Hippocampal formation (tissue), 2 donors: ENCODE measurements around the gene STK38.
"Not testable (repeated sequence)": the region's sequence is repeated elsewhere in the genome, so short reads cannot be mapped to it uniquely, and the experiment has no call there.

Source experiments
- DNase-seq, 2 donors: peaks; one replicate each; lab custom pipeline; 2025; lab: John Stamatoyannopoulos, UW

The STK38 gene

DNA sequence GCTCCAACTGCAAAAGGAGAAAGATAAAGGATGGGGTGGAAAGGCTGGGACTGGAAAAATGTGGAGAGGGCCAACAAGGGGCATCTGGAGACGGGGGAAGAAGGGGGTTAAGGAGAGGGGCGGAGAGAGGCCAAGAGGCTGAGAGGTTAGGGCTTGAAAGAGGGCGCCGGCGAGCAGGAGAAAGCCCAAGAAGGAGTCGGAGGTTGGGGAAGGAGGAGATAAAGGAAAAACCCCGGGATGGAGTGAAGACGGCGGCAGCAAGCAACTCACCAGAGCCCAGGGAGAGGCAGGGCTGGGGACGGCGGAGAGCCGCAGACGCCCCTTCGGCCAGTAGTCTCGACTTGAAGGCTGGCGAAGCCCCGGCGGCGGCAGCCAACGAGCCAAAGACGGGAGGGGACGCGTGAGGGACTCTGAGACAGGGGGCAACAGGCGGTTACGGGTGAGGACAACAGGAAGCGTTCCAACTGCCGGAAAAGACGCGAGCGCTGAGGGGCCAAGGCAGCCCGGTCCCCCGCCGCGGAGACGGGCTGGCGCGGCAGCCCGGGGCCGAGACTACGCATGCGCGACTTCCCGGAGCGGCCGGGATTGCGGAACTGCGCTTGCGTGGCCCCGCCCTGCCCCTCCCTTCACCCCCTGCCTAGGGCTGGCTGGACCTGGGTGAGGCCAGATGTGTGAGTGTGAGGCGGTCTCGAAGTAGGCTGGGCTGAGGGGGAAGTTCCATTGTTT, at the start of gene STK38:
STK38 (minus strand) TSS at position 560 of the 726 bp plus-strand sequence. CDS start 7,277 bp downstream, outside the sequence.
- peak; percentile 86 to 90 for DNase-seq

DNA sequence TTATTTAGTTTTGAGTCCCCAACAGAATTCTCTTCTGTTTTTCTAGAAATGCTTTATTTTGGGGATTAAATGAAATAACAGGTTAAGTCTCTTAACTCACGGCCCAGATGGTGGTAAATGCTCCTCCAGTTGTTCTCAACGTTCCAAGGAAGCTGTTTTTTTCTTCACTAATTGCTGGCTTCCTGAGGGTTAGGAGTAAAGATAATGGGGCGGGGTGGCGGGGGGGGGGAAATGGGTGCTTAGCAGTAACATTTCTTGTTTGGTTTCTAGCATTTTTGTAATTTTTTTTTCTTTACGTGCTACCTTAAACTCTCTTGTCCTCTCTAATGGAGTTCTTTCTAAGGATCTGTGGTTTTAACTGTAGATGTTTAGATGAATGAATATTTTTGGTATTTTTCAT, 49.1 kb upstream of the STK38 start:
- no peak for DNase-seq

DNA sequence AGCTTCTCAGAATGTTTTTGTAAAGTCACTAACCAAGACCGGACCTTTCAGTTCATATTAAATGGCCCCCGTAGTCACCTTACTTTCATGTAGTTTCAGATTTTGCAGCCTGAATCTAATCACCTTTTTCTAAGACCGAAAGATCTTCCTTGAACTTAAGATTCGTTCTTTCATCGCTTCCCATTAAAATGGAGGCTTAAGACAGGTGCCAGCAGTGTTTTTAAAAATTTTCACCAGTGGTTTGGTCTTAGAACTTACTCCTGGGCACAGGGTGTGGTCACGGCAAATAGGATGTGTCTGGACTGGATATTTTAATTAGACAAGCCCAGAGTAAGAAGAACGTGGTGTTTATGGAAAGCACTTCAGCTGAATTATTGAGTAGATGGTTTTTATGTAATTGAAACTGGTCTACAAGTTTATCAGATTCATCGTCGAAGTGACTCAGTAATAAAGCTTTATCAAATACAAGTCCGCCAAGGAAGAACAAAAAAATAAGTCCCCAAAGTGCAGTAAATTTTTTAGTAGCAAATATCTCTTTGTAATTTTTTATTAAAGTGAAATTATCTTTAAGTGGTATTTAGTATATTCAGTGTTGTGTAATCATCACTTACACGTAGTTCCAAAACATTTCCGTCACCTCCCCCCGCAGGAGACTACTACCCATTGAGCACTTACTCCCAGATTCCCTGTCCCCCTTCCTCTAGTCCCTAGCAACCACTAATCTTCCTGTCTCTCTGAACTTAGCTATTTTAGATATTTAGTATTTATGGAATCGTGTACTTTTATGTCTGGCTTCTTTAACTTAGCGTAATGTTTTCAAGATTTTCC, 47.8 kb upstream of the STK38 start:
- peak in 1 of 2 donors; percentile 49 for DNase-seq

DNA sequence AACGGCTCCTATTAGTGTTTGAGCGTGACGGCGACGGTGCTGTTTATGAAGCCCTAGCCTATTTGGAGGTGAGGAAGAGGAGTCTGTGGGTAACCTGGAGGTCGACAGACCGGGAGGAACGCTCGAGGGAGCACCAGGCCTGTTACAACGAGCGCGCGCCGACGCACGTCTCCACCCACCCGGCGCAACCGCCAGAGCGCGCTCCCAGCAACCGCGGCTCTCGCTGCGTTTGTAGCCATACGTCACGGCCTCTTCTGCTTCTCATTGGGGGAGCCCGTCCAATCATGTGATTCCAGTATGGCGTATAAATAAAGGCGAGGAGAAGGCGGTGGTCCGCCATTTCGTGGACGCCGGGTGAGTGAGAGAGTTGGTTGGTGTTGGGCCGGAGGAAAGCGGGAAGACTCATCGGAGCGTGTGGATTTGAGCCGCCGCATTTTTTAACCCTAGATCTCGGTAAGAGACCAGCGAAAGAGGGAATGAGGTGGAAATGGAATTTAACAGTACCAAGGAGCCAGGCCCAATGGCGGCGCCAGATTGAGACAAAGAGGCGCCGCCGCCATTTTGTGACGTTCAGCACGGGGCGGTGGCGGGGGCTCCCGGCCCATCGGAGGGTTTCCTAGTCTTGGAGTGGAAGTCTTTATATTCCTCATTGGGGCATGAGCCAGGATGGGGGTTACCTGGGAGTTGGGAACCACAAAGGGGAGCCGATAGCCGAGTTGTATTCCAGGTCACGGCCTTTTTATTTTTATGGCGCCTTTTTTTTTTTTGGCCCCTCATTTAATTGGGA, 46.9 kb upstream of the STK38 start, which contains the start of gene SRSF3:
SRSF3 (plus strand) TSS at position 334 of the 787 bp plus-strand sequence. CDS start 2,401 bp downstream, outside the sequence.
- peak; percentile 96 to 99 for DNase-seq

DNA sequence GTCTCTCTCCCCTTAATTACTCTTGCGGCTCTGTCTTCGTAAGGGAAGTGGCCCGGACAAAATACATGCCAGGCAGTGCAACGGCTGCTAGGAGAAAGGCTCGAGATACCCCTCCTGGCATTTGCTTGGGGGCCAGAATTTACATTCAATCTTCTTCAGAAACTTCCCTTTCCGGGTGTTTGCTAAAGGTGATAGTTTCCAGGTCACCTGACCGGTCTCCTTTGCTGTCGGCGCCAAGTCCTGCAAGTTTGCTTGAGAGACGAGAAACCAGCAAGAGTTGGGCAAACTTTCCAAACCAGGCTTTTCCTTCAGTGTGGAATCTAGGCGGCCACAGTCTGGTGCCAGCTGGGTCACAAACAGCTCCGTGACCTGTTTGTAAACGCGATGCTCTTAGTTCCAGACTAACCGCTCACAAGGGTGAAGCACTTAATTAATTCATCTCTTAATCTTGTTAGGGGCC, 46.3 kb upstream of the STK38 start:
- peak in 1 of 2 donors; percentile 68 for DNase-seq

DNA sequence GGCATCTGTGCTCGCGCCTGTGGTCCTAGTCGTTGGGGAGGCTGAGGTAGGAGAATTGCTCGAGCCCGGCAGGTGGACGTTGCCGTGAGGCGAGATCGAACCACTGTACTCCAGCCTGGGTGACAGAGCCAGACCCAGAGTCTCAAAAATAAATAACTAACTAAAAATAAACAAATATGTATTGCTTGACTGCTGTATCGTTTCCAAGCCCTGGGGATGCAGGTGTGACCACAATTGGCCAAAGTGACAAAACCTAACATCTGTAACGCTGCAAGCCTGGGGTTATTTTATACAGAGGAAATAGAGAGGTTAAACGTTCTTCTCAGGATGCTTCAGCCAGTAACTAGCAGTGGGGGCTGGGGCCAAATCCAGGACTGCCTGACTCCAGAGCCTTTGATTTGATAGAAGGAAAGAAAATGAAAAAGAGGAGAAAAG, 45.0 kb upstream of the STK38 start:
- DNase-seq = no peak

DNA sequence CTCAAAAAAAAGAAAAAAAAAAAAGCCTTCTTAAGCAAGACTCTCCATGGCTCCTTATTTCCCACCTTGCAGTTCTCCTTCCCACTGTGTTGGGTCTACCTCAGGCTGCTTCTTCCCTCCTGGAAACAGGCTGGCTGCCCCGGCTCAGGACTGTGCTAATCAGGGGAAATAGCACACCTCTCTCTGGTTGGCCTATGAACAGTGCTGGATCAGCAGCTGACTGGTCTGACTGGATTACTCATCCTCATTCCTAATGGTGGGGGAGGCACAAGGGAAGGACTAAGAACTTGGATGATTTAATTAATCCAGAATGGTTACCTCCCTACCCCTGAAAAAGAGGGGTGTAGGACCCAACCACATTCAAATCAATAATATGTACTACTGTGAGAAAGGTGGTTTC, 43.0 kb upstream of the STK38 start:
- DNase-seq = no peak

DNA sequence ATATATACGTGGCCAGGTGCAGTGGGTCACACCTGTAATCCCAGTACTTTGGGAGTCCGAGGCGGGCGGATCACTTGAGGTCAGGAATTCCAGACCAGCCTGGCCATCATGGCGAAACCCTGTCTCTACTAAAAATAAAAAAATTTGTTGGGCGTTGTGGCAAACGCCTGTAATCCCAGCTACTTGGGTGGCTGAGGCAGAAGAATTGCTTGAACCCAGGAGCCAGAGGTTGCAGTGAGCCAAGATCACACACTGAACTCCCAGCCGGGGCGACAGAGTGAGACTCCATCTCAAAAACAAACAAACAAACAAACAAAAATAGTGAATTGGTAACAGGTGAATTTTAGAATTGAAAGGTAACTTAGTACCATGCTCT, 41.7 kb upstream of the STK38 start:
- not testable (repeated sequence) for DNase-seq

DNA sequence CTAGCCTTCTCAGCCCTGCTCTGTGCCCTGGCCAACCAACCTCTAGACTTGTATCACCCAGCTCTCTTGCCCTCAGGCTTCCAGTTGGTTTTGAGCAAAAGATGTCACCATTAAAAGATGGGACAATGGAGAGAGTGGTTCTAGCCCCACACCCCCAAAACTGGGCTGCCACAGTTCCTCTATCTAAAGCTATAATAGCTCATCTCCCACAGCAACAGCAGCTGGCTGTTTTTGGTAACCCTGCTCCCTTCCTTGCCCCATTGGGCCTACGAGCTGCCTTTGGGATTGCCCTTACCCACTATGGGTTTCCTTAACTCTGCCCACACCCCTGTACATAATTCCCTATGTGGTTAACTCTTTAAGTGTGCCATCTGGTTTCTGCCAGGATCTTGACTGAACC, 39.3 kb upstream of the STK38 start:
- no peak for DNase-seq

DNA sequence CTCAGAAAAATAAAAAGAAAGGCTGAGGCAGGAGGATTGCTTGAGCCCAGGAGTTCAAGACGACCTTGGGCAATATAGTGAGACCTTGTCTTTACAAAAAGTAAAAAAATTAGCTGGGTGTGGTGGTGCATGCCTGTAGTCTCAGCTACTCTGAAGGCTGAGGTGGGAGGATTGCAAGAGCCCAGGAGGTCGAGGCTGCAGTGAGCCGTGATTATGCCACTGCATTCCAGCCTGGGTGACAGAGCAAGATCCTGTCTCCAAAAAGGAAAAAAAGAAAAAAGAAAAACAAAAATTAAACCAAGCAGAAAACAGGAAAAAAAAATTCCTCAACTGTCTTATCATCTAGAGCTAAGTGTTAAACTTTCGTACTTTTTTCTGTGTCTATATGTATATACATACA, 34.4 kb upstream of the STK38 start:
- no peak for DNase-seq

DNA sequence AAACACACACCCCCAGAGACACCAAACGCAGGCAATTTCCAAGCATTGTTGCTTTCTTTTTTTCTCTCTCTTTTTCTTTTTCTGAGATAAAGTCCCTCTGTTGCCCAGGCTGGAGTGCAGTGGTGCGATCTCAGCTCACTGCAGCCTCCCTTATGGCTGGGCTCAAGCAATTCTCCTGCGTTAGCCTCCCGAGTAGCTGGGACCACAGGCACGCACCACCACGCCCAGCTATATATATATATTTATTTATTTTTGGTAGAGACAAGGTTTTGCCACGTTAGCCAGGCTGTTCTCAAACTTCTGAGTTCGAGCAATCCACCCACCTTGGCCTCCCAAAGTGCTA, 32.9 kb upstream of the STK38 start:
- no peak for DNase-seq

DNA sequence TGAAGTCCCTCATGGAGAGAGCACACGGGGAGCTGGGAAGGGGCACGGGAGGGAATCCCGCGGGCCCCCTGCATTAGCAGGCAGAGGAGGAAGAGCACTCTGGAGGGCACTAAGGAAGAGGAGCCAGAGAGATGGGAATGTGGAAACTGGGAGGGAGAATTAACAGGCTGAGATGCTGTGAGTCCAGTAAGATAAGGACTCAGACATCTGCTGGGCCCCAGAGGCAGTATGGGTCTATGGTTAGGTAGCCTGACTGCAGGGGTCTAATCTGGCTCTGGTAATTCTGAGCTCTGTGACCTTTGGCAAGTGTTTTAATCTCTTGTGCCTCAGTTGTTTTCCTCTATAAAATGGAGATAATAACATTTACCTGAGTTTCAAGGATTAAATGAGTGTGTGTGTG, 31.2 kb upstream of the STK38 start:
- no peak for DNase-seq

DNA sequence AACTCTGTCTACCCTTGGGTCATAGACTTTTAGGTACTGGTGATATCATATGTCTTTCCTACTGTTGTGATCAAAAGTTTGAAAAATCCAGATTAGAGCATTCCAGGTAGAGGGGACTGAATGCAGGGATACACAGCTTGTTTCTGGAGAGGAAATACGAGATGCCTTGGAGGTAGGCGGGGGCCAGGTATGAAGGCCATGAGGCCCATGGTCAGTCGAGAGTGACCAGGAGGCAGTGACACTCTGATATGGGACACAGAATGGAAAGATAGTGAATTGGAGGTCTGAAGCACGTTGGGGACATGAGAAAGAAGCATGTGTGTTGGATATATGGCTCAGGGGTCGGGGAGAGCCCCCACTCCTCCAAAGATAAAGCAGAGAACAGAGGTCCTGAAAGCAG, 30.8 kb upstream of the STK38 start:
- DNase-seq = no peak

DNA sequence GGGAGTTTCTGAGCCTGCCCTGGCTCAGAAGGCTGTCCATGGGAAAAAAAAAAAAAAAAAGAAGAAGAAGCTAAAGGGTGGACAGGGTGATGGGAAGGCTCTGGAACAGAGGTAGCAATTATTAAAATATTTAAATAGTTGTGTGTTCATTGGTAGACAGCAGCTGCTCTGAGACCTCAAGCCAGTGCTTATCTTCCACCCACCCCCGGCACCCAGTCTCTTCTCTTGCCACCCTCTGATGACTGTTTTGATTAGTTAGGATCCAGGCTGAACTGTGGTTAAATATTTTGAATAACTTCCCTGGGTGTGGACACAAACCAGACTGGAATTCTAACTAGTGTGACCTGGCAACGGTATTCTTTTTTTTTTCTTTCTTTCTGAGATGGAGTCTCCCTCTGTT, 30.0 kb upstream of the STK38 start:
- no peak for DNase-seq

DNA sequence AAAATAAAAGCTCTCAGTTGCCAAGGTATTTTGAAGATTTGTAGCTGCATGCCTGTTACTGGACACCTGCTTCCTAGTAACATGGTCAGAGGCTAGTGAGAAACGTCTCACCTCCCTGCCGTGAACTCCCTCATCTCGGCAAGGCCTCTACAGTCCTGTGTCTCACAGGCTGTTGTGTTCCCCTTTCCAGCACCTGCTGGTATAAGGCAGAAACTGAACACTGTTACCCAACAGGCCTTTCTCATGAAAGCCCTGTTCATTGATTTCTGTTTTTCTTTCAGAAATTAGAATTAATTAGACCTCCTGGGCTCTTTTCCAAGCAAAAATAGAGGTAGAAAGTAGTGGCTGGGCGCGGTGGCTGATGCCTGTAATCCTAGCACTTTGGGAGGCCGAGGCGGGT, 29.3 kb upstream of the STK38 start:
- no peak for DNase-seq

DNA sequence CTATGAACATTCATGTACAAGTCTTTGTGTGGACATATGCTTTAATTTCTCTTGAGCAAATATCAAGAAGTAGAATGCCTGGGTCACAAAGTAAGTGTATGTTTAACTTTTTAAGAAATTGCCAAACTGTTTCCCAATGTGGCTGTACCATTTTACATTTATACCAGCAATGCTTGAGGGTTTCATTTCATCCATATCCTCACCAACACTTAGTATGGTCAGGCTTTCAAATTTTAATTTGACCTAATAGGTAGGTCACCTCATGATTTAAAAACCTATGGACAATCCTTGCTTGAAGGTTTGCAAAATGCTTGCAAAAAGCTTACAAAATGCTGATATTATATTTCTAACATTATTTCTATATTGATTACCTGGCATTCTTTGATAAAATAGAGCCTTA, 27.4 kb upstream of the STK38 start:
- no peak for DNase-seq

DNA sequence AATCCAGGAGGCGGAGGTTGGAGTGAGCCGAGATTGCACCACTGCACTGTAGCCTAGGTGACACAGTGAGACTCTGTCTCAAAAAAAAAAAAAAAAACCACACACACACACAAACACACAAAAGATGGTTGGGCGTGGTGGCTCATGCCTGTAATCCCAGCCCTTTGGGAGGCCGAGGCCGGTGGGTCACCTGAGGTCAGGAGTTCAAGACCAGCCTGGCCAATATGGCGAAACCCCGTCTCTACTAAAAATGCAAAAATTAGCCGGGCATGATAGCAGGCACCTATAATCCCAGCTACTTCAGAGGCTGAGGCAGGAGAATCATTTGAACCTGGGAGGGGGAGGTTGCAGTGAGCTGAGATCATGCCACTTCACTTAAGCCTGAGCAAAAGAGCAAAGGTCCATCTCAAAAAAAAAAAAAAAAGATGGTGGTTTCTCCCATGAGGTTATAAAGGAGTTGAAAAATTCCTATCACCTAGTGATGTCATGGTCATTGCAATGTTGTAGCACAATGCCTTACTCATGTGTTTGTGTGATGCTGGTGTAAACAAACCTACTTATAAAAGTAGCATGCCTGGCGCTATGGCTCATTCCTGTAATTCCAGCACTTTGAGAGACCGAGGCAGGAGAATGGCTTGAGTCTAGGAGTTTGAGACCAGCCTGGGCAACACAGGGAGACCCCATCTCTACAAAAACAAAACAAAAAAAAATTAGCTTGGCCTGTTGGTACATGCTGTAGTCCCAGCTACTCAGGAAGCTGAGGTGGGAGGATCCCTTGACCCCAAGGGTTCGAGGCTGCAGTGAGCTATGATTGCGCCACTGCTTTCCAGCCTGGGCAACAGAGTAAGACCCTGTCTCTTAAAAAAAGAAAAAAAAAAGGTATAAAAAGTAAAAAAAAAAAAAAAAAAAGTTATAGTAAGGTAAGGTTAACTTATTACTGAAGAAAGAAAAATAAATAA, 25.4 kb upstream of the STK38 start:
- DNase-seq = not testable (repeated sequence)

DNA sequence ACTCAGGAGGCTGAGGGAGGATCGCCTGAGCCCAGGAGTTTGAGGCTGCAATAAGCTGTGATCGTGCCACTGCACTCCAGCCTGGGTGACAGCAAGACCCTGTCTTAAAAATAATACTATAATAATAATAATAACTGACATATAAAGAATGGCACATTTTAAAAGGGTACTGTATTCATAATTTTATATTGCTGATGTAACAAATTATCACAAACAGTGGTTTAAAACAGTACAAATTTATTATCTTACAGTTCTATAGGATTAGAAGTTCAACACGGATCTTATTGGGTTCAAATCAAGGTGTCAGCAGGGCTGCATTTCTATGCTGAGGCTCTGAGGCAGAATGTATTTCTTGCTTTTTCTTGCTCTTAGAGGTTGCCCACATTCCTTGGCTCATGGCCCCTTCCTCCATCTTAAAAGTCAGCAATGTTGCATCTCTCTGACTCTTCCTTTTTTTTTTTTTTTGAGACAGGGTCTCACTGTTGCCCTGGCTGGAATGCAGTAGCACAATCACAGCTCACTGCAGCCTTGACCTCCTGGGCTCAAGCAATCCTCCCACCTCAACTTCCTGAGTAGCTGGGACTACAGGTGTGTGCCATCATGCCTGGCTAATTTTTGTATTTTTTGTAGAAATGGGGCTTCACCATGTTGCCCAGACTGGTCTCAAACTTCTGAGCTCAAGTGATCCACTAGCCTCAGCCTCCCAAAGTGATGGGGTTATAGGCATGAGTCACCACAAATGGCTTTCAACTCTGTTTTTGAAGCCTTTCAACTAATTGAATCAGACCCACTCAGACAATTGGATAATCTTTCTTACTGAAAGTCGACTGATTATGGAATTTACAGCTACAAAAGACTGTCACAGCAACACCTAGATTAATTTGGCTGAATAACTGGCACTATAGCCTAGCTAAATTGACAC, 24.1 kb upstream of the STK38 start:
- no peak for DNase-seq

DNA sequence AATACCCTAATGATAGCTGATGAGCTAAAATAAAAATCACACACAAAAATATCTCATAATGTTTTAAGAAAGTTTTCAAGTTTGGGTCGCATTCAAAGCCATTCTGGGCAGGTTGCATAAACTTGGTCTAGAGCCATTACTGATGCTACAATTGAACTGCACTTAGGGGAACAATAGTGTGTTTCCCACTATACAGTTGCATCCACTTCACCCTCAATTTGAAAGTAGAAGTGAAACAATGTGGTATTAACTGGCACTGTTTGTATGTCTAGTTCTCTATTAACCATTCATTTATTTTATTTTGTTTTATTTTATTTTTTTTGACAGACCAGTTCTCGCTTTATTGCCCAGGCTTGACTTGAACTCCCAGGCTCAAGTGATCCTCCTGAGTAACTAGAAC, 23.0 kb upstream of the STK38 start:
- no peak for DNase-seq

DNA sequence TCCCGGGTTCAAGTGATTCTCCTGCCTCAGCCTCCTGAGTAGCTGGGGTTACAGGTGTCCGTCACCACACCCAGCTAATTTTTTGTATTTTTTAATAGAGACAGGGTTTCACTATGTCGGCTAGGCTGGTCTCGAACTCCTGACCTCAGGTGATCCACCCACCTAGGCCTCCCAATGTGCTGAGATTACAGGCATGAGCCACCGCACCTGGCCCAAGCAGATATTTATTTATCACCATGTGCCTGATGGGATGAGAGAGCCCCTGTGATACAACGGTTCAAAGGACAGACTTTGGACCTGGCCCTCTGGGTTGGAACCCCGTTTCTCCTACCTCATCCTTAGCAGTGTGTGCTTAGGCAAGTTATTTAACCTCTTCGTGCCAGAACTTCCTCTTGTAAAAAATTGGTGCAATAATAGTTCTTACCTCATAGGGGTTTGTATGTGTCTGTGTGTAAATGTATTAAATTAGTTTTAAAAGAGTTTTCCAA, 19.2 kb upstream of the STK38 start:
- no peak for DNase-seq
